Breast epithelium (tissue), 3 donors: ENCODE measurements around the gene RHBDF2.

Source experiments
- CTCF ChIP-seq, 3 donors: fragments of 450-650 bp; IDR thresholded peaks; one replicate each; pipeline ENCODE4 v1.5.1; 2016 to 2017; ENCODE audit warnings: antibody characterized with exemption in 3 of 3, mild to moderate bottlenecking in 3 of 3, moderate library complexity in 3 of 3
- POLR2A ChIP-seq: fragments of 450-650 bp; IDR thresholded peaks from one replicate; pipeline ENCODE4 v1.6.1; 2016; ENCODE audit warnings: antibody characterized with exemption, mild to moderate bottlenecking, moderate library complexity
- POLR2AphosphoS5 ChIP-seq, 3 donors: sonication (generic); formaldehyde crosslinking; IDR thresholded peaks; one replicate each; pipeline ENCODE4 v1.6.1; 2017; ENCODE audit warnings: antibody characterized with exemption in 3 of 3

- TF ChIP-seq CTCF (IDR thresholded peaks at IDR 0.05) (no peak), POLR2A (no peak), POLR2AphosphoS5 (IDR thresholded peaks at IDR 0.05) (no peak)
These were observed 62.3 kb downstream of the RHBDF2 start for GRCh38 chr17:76438906-76439305.
